HUES6 (cell line): ENCODE results near the gene PNPLA7.
"Not testable (repeated sequence)": the region's sequence is repeated elsewhere in the genome, so short reads cannot be mapped to it uniquely, and the experiment has no call there.

Source experiments
- H3K27ac ChIP-seq: 2 replicates; pipeline ENCODE4 v1.7.0; 2013; ENCODE audit warnings: low read depth, mild to moderate bottlenecking, low read length, inconsistent platforms
- H3K27me3 ChIP-seq: 2 replicates; pipeline ENCODE4 v1.6.1; 2013; ENCODE audit warnings: low read length; ENCODE audit not compliant: control insufficient read depth, insufficient read depth
- H3K36me3 ChIP-seq: 2 replicates; pipeline ENCODE4 v1.6.1; 2013; ENCODE audit warnings: low read length; ENCODE audit not compliant: control insufficient read depth, insufficient read depth
- H3K4me1 ChIP-seq: 2 replicates; pipeline ENCODE4 v1.6.1; 2013; ENCODE audit warnings: low read length; ENCODE audit not compliant: control insufficient read depth, insufficient read depth
- H3K4me3 ChIP-seq: 2 replicates; pipeline ENCODE4 v1.5.1; 2013; ENCODE audit warnings: low read depth, low read length
- H3K9ac ChIP-seq: one replicate; pipeline ENCODE4 v1.6.1; 2013; ENCODE audit warnings: mild to moderate bottlenecking, low read length
- H3K9me3 ChIP-seq: 2 replicates; pipeline ENCODE4 v1.6.1; 2013; ENCODE audit warnings: low read depth, low read length; ENCODE audit not compliant: control insufficient read depth, insufficient read depth

The PNPLA7 gene

DNA sequence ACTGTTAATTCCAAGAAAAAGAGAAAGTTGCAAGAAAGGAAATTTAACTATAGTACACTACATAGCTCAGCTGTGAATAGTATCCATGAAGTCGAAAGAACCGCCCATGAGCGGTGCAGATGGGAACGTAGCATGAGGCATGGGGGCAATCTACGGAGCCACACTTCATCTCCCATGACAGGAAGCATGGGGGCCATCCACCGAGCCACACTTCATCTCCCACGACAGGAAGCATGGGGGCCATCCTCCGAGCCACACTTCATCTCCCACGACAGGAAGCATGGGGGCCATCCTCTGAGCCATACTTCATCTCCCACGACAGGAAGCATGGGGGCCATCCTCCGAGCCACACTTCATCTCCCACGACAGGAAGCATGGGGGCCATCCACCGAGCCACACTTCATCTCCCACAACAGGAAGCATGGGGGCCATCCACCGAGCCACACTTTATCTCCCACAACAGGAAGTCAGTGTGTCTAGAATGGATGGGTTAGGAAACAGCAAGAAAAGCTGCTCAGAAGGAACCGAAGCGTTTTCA, 13.5 kb downstream of the PNPLA7 start:
- not testable (repeated sequence) for H3K27me3 ChIP-seq, H3K27ac ChIP-seq, H3K4me1 ChIP-seq, H3K36me3 ChIP-seq, H3K9ac ChIP-seq, H3K4me3 ChIP-seq, H3K9me3 ChIP-seq

GRCh38 chr9:137535120-137535428, 15.1 kb downstream of the PNPLA7 start:
- H3K27ac ChIP-seq, result no peak overlapping the region

DNA sequence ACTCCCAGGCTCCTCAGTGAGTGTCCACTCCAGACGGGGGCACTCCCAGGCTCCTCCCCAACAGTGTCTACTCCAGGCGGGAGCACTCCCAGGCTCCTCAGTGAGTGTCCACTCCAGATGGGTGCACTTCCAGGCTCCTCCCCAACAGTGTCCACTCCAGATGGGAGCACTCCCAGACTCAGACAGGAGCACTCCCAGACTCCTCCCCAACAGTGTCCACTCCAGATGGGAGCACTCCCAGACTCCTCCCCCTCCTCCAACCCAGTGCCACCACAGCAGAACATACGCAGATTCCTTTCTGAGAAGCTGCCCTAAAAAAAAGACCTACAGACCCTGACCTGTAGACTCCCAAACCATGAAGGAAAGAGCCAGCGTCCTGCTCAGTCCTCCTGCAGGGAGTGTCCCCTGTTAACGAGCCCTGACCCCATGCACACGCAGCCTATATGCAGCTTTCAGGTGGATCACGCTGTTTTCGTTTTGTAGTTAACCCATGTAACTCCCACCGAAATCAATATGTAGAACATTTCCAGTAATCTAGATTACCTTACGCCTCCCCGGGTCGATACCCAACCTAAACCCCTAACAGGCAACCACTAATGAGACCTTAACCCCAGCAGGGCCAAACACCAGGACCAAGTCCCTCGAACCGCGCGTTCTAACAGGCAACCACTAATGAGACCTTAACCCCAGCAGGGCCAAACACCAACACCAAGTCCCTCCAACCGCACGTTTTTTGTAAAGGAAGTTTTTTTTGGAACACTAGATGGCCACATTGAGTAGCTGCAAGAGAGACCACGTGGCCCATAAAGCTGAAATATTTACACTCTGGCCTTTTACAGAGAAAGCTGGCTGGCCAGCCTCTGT, 15.7 kb downstream of the PNPLA7 start:
- Histone ChIP-seq H3K4me3 (no peak overlapping the region), H3K9me3 (no peaks in the 10 kb centered on the region), H3K4me1 (peaks cover 2% of the 10 kb centered on the region; the same call in 1 of the 2 replicates), H3K27me3 (no peaks in the 10 kb centered on the region), H3K27ac (no peak overlapping the region), H3K9ac (no peak overlapping the region), H3K36me3 (no peaks in the 10 kb centered on the region)

More at GRCh38 chr9:137535120-137535428, 15.1 kb downstream of the PNPLA7 start:
- H3K4me1 ChIP-seq, result peaks cover 2% of the 10 kb centered on the region; the same call in 1 of the 2 replicates
- H3K9me3 ChIP-seq, result no peaks in the 10 kb centered on the region
- H3K9ac ChIP-seq, result no peak overlapping the region
- no peaks in the 10 kb centered on the region for H3K27me3 ChIP-seq
- no peaks in the 10 kb centered on the region for H3K36me3 ChIP-seq
- no peak overlapping the region for H3K4me3 ChIP-seq

- not testable (repeated sequence) for H3K4me1 ChIP-seq, H3K9ac ChIP-seq, H3K9me3 ChIP-seq, H3K36me3 ChIP-seq, H3K4me3 ChIP-seq, H3K27me3 ChIP-seq, H3K27ac ChIP-seq
Observed at GRCh38 chr9:137532891-137533468, 17.2 kb downstream of the PNPLA7 start.

- Histone ChIP-seq H3K4me1 (peaks cover 2% of the 10 kb centered on the region; the same call in 1 of the 2 replicates), H3K27ac (no peak overlapping the region), H3K27me3 (no peaks in the 10 kb centered on the region), H3K36me3 (no peaks in the 10 kb centered on the region), H3K9ac (no peak overlapping the region), H3K4me3 (no peak overlapping the region), H3K9me3 (no peaks in the 10 kb centered on the region)
Observed at GRCh38 chr9:137531099-137531765, 19.0 kb downstream of the PNPLA7 start.

GRCh38 chr9:137530331-137530730, 19.9 kb downstream of the PNPLA7 start:
- Histone ChIP-seq H3K9me3 (no peaks in the 10 kb centered on the region), H3K4me1 (peaks cover 2% of the 10 kb centered on the region; the same call in 1 of the 2 replicates), H3K36me3 (no peaks in the 10 kb centered on the region), H3K9ac (no peak overlapping the region), H3K27me3 (no peaks in the 10 kb centered on the region), H3K27ac (no peak overlapping the region), H3K4me3 (no peak overlapping the region)

GRCh38 chr9:137524981-137525317, 25.3 kb downstream of the PNPLA7 start:
- Histone ChIP-seq H3K36me3 (no peaks in the 10 kb centered on the region), H3K27ac (no peak overlapping the region), H3K27me3 (no peaks in the 10 kb centered on the region), H3K4me3 (no peak overlapping the region), H3K4me1 (no peaks in the 10 kb centered on the region), H3K9ac (no peak overlapping the region), H3K9me3 (no peaks in the 10 kb centered on the region)

DNA sequence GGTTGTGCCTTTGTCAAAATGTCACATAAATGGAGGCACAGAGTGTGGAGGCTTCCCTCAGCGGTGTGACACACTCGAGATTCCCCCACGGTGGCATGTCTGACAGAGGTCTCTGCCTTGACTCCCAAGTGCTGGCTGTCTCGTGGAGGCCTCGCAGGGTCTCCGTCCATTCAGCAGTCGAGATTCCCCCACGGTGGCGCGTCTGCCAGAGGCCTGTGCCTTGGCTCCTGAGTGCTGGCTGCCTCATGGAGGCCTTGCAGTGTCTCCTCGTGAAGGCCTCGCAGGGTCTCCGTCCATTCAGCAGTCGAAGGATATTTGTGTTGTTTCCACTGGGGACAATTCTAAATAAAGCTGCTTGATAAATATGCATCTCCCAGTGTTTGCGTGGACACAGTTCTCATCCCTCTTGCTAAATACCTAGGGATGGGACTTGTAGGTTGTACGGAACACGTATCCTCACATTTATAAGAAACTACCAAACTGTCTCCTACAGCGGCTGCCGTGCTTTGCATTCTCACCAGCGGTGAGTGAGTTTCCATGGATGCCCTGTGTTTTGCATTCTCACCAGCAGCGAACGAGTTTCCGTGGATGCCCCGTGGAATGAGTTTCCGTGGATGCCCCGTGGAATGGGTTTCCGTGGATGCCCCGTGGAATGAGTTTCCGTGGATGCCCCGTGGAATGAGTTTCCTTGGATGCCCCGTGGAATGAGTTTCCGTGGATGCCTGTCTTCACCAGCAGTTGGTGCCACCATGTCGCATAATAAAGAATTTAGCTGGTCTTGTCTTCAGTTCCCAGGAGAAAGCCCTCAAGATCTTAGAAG, 25.8 kb downstream of the PNPLA7 start:
- Histone ChIP-seq H3K9me3 (no peaks in the 10 kb centered on the region), H3K27ac (no peak overlapping the region), H3K36me3 (no peaks in the 10 kb centered on the region), H3K9ac (no peak overlapping the region), H3K4me3 (no peak overlapping the region), H3K4me1 (no peaks in the 10 kb centered on the region), H3K27me3 (no peaks in the 10 kb centered on the region)

- Histone ChIP-seq H3K4me3 (no peak overlapping the region), H3K4me1 (no peaks in the 10 kb centered on the region), H3K27ac (no peak overlapping the region)
Observed at GRCh38 chr9:137522746-137523455, 27.3 kb downstream of the PNPLA7 start.

GRCh38 chr9:137521405-137521985, 28.7 kb downstream of the PNPLA7 start:
- H3K36me3 ChIP-seq, result no peaks in the 10 kb centered on the region
- H3K4me1 ChIP-seq, result no peaks in the 10 kb centered on the region

More at GRCh38 chr9:137522746-137523455, 27.3 kb downstream of the PNPLA7 start:
- no peaks in the 10 kb centered on the region for H3K27me3 ChIP-seq
- H3K9me3 ChIP-seq, result no peaks in the 10 kb centered on the region
- H3K36me3 ChIP-seq, result no peaks in the 10 kb centered on the region
- no peak overlapping the region for H3K9ac ChIP-seq

More at GRCh38 chr9:137521405-137521985, 28.7 kb downstream of the PNPLA7 start:
- Histone ChIP-seq H3K9me3 (no peaks in the 10 kb centered on the region), H3K4me3 (no peak overlapping the region), H3K9ac (no peak overlapping the region), H3K27me3 (no peaks in the 10 kb centered on the region), H3K27ac (no peak overlapping the region)
